GM19025 (cell line): Measurements from ENCODE around the gene LAD1.

Experiments used
- ATAC-seq: cut with Tn5 transposase; IDR thresholded peaks from one replicate; pipeline ENCODE4 v1.9.1; 2021; ENCODE audit warnings: mild to moderate bottlenecking, low read depth, moderate library complexity; ENCODE audit not compliant: unreplicated experiment

The LAD1 gene

GRCh38 chr1:201419746-201420607 is 20.9 kb upstream of the LAD1 start:
- no peak for ATAC-seq

DNA sequence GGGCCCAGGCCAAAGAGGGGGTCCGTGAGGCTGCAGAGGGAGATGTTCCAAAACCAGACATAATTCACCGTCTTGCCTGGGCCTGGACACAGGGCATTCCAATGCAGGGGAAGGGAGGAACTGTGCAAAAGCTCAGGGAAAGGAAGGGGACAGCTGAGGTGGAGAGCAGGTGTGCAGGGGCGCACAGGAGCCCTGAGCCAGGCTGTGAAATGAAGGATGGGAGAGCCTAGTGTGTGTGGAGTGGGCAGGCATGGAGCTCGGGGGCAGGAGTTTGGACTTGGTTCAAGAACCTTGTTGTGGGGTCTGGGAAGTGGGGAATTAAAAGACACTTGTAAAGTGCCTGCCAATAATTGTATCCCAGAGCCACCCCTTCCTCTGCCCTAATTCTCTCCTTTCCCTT is 20.1 kb upstream of the LAD1 start:
- ATAC-seq, result no peak

DNA sequence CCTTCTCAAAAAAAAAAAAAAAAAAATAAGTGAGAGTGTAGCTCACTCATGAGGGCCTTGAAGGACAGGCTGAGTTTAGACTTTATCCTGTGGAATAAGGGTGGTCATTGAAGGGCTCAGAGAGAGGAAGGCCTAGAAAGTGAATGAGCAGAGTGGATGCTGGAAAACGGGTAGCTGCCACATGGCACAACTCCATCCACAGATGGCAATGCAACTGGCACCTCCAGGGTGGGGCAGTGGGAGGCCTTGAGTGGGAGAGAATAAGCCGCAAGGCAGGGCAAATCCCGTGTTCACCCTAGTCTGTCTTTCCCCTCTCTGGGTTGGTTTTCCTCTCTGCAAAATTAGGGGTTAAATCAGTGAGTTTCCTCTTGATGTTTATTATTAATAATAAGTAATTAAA is 19.3 kb upstream of the LAD1 start:
- ATAC-seq, result no peak

DNA sequence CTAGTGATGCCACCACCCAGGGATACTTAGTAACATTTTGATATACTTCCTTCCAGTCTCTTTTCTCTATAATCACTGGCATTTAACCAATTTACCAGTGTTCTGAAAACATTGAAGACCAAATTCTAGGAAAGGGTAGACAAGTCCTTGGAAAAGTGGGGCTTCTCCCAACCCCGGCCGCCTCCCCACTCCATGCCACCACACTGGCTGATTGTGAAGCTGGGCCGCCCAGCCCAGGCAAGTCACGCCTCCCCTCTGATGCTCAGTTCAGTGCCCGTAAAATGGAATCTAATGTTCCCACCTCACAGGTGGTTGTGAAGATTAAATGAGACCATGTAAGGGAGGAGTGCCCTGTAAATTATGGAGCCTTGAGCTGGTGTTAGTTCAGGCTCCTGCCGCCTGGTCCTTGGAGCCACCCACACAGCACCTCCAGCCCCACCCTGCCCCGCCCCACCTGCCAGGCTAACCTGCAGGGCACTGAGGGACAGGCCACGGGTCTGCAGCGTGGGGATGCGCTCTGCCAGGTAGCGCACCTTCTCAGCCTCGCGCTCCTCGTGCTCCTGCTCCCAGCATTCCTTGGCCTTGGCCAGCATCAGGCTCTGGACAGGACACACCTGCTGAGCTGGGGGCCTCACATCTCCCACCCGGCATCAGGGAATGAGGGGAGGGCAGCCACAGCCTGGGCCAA is 15.1 kb upstream of the LAD1 start:
- no peak for ATAC-seq

DNA sequence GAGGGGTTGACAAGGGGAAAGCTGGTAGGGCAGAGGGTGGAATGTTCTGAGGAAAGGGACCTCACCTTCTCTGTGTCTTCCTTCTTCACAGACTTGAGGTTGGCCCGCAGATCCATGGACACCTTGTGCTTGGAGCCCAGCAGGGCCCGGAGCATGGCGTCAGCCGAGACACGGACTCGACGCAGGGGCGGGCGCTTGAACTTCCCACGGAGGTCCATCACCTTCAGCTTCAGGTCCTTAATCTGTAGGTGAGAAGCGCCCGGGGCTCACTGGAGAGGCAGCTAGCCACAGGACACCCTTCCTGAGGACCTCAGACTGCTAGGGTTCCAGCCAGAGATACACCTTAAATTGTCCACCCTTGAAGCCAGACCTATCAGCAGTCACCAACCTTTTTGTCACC is 12.2 kb upstream of the LAD1 start:
- no peak for ATAC-seq

GRCh38 chr1:201409440-201409839 is 10.3 kb upstream of the LAD1 start:
- no peak for ATAC-seq

GRCh38 chr1:201408834-201409200 is 9.7 kb upstream of the LAD1 start:
- no peak for ATAC-seq

- no peak for ATAC-seq
Observed at GRCh38 chr1:201408176-201408833, 9.2 kb upstream of the LAD1 start.

DNA sequence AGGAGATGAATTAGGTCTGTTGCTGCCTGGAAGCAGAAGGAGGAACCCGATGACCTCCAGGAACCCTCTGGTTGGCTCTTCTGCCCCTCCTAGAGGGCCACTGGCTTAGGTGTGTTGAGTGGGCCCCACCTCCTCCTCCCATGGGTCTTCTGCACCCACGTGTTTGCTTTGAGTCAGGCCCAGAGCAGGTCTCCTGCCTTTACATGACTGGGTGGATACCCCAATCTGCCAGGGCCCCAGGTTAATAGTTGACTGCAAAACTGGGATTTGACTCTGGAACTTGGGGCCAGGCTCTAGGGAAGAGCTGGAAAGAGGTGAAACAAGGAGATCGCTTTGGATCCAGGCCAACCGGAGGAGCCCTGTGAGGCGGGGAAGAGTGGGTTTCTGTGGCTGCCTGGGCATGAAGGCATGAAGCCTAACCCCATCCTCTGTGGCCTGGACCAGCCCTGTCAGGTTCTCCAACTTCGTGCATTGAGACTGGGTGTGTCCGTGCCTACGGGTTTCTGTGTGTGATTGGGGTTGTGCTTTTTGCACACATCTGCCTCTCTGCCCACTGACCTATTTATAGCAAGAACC is 7.8 kb upstream of the LAD1 start:
- peak; percentile 38 for ATAC-seq

GRCh38 chr1:201405484-201405831 is 6.3 kb upstream of the LAD1 start:
- ATAC-seq, result peak; percentile 41

GRCh38 chr1:201404722-201405483 is 5.8 kb upstream of the LAD1 start:
- peak; percentile 3 for ATAC-seq

DNA sequence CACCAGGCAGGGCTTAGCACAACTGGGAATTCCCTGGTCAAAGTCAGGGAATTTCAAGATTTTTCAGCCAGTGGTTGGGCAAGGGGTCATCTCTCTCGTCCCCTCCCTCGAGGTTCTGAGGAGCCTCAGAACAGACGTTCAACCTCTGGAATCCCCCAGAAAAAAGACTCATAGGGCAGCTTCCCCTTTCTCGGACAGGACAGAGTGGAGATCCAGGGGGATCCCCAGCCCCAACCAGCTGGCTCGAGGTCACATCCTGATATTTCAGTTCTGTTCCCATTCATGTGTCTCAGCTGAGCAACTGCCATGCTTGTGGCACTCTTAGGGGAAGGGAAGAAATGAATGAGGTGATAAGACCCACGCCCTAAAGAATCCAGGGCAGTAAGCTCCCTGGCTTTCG is 4.9 kb upstream of the LAD1 start:
- ATAC-seq, result no peak

GRCh38 chr1:201403359-201403758 is 4.2 kb upstream of the LAD1 start:
- no peak for ATAC-seq

GRCh38 chr1:201401700-201402099 is 2.6 kb upstream of the LAD1 start:
- ATAC-seq, result no peak

DNA sequence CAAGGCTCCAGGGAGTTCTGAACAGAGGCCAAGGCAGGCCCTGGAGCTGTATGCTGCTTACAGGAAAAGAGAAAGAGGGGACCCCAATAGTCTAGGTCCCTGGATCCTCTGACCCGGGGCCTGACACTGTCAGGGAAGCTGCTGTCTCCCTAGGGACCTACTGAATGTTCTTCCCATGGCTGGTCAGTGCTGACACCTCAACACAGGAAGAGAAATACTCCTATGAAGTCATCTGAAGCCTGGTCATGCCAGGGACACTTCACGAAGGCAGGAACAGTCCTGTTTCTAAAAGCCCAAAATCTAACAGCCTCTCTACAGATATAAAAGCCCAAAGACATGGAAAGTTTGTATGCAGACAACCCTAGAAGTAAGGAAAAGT is 1.7 kb upstream of the LAD1 start:
- ATAC-seq, result no peak

- no peak for ATAC-seq
Observed at GRCh38 chr1:201400212-201400851, 1.2 kb upstream of the LAD1 start.

GRCh38 chr1:201399352-201400126 is 415 bp upstream of the LAD1 start:
- ATAC-seq, result no peak

DNA sequence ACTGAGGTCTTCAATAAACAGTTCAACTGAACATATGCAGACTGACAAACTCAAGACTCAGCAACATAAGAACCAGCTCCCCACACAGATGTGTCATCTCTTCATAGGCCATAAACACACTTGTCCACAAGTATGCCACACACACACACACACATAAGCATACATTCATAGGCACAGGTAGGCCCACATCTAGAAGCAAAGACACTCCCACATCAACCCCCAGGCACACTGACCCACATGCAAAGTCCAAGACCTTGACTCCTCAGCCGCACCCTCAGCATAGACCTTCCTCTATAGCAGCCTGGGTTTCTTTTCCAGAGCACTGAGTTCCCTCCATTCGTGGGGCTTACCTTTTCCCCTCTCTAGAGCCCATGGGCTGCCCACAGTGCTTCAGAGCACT is 1.4 kb downstream of the LAD1 start:
- ATAC-seq, result no peak

DNA sequence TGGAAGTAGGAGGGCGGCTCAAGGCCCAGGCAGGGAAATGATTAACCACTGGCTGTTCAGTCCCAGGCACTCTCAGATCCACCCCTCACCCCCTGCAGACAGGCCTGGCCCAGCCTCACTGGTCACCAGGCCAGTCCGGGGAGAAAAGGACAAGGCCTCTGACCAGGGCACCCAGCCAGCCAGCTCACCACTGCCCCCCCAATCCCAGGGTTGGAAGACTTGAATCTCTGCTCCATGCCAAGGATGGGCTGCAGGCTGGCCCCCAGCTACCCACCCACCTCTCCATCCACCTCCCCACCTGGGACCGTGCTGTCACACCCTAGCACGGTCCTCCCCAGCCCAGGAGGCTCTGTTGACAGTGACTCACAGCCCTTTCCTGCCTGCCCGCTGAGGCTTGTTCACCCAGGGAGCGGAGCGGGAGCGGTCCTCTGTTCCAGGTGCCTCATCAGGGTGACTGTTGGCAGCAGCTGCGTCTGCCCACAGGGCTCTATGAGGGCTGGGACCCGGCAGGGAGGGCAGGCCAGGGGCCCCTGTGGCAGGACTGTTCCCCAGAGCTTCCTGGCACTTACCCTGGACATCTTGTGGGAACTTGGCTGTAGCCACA is 2.2 kb downstream of the LAD1 start:
- no peak for ATAC-seq
